ENCODE results near the gene TMEM163.

- TF ChIP-seq CTCF (IDR thresholded peaks at IDR 0.05) (no peak), POLR2A (IDR thresholded peaks at IDR 0.05) (no peak)
These were observed 142.9 kb downstream of the TMEM163 start for GRCh38 chr2:134575888-134576287.

Data from thyroid gland (tissue), 4 donors.